Forelimb muscle (tissue), 1 donor: ENCODE data around the gene RDH8. TPM values are rescaled to one million over a fixed set of nuclear protein-coding genes. Genes with fewer than 3 reads are reported as not detected.

Experiments used
- DNase-seq: peaks from one replicate; pipeline ENCODE4 v3.0.0-alpha.2; 2013; ENCODE audit warnings: low read depth
- polyA plus RNA-seq: library from polyadenylated mRNA; unstranded; fragments of 120-200 nt; gene quantifications from one replicate; pipeline ENCODE4 v1.2.1, GENCODE V29; 2013; ENCODE audit not compliant: insufficient read length

Gene RDH8
- polyA plus RNA-seq, 1 donor: not detected

GRCh38 chr19:10036601-10037071 is 23.4 kb downstream of the RDH8 start:
- no peak for DNase-seq

DNA sequence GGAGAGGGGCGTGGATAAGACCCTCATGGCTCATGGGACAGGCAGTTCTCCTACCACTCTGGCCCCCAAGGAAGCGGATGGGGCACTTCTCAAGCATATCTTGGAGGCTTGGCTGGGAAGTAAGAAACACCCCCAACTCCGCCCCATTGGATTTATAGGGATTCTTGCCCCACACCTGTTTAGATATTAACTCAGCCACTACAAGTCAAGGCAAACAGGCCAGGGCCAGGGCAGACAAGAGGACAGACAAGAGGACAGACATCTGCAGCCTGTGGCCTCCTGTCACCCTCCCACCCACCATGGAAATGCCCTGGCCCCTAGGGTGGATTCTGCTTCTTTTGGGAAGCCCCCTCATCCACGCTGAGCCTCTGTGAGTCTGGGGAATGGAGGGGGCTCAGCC is 24.1 kb downstream of the RDH8 start:
- DNase-seq: no peak

DNA sequence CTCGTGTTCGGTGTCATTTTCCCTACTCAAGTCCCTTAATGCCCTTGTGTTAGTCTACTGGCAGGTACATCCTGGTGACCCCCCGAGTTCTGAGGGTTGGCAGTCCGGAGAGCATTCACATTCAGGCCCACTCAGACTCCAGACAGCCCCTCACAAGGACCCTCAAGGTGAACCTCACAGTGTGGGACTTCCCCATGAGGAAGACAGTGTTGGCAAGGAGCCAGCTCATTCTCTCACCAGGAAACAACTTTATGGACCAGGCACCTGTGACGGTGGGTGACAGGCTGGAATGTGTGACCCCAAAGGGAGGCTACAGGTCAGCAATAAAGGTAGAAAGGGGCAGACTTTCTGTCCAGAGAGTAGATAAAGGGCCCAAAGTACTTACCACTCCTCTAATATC is 24.5 kb downstream of the RDH8 start:
- DNase-seq: no peak

DNA sequence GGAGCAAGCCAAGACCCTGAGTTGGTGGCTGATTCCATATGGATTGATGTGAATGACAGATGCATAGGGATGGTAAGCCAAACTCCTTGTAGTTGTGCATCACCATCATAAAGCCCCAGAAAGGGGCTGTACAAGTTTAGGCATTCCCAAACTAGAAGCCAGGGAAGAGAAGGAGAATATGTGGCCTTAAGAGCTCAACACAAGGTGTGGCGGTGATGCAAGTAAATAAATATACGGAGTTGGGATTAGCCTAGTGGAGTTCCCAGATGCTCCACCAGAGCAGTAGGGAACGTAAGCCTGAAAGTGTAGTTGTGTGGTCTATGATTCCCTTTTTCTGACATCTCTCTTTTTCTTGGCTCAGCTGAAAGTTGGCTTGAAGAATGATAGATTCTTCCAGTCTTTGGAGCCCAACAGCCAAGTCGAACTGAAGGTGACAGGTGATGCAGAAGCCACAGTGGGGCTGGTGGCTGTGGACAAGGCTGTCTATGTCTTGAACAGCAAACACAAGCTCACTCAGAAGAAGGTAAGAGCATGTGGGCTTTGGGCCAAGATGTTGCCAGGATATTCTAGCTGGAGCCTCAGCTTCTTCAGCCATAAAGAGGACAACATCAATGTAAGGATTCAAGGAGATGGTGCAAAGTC is 30.1 kb downstream of the RDH8 start:
- no peak for DNase-seq

DNA sequence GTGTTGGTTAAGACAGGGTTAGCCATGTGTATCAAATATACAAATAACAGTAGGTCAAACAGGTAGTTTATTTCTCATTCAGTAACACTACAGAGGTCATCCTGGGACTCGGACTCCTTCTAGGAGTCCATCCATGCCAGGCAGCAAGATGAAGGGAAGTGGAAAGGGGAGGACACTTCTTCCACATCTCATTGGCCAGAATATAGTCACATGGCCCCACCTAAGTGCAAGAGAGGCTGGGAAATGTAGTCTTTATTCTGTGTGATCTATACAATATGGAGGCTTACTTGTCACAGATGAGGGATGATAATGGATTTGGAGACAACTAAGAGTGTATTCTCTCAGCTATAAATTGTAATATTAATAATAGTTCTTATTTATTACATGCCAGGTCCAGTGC is 31.1 kb downstream of the RDH8 start:
- no peak for DNase-seq

GRCh38 chr19:10045371-10045770 is 32.1 kb downstream of the RDH8 start:
- no peak for DNase-seq

DNA sequence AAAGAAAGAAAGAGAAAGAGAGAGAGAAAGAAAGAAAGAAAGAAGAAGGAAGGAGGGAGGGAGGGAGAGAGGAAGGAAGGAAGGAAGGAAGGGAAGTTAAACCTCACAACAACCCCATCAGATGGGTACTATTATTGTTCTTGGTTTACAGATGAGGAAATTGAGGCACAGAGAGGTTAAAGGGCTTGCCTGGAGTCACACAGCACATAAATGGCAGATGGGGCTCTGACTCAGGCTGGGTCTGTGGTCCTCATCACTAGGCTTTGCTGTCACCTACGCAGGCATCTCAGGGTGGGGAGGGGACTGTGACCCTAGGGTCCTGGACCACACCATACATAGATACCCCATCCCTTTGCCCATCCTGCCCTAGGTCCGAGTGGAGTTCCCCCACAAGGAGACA is 36.3 kb downstream of the RDH8 start:
- no peak for DNase-seq

DNA sequence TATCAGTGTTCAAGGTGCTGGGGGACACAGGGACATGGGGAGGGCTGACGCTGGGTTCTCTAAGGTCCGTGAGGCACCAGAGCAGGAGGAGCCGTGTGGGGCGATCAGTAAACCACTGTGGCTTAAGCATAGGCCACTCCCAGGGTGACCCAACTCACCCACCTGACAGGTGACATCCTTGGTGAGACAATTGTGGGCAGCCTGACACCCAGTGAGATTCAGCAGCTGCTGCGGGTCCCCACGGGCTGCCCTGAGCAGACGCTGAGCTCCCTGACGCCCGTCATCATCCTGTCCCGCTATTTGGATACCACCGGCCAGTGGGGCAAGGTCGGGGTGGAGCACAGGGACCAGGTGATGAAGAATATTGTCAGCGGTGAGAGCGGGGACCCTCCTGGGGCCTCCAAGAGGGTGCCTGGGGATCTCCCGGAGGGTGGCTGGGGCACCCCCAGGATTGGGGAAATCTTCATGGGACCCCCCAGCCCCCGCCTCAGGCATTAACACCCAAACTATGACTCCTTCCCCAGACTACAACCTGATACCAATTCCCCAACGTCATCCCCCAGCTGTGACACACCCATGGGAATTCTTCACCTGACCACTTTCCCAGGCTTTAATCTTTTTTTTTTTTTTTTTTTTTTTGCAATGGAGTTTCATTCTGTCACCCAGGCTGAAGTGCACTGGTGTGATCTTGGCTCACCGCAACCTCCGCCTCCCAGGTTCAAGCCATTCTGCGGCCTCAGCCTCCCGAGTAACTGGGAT is 39.5 kb downstream of the RDH8 start:
- no peak for DNase-seq

DNA sequence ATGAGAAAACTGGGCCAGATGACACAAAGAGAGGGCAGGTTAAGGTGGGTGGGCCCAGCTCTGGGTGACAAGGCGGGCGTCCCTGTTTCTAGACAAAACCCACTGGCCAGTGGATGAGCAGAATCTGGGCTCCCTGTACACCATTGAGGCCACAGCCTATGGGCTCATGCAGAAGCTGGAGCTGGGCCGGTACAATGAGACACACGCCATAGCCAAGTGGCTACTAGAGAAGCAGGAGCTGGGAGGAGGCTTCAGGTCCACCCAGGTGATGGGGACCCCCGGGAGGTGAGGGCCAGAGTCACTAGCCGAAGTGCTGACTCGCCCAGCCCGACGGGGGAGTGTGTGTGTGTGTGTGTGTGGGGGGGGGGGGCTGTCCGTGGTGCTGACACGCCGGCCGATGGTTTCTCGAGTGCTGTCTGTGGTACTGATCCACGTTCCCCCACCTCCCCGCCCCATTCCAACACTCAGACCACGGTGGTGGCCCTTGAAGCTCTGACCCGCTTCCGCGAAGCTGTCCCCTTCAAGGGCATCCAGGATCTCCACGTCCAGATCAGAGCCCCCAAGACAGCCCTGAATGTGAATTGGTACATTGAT is 48.5 kb downstream of the RDH8 start:
- DNase-seq: no peak

- DNase-seq: no peak
Measured at GRCh38 chr19:10068205-10068604, 54.9 kb downstream of the RDH8 start.

- DNase-seq: no peak
Measured at GRCh38 chr19:10069046-10069445, 55.8 kb downstream of the RDH8 start.

DNA sequence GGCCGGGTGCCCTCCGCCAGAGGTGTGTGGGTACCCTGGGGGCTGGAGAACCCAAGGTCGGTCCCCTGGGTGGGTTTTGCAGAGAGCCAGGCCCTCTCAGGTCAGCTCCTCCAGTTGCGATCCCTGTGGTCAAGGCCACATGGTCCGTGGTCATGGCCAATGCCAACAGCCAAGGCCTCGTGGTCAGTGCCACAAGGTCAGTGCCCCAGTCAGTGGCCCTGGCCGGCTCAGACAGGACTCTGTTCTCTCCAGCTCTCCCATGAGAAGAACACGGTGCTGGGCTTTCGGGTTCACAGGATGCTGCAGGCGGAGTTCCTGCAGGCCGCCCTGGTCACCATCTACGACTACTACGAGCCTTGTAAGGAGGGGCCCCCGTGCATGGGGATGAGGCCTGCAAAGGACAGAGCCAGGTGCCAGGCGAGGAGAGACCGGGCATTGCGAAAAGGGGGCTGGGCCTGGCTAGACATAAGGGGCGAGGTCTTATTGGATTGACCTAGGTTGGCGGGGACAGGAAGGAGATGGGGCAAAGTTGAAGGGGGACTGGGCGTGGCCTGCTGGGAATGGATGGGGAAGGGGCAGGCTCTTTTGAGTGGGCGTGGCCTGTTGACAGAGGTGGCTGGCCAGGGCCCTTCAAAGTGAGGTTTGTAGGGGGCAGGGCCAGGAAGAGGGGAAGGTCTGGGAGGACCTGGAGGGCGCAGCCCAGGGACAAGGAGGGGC is 57.6 kb downstream of the RDH8 start:
- no peak for DNase-seq

Other genes with a start within 250 kb of the RDH8 start
- gene ZNF846, start 244.7 kb upstream of the RDH8 start, polyA plus RNA-seq: 11.8 TPM
- gene FBXL12, start 194.4 kb upstream of the RDH8 start, polyA plus RNA-seq: 27.2 TPM
- gene UBL5, start 185.6 kb upstream of the RDH8 start, polyA plus RNA-seq: 164 TPM
- 71.0 TPM for gene PIN1, start 178.2 kb upstream of the RDH8 start, polyA plus RNA-seq
- 29.8 TPM for gene OLFM2, start 77.0 kb upstream of the RDH8 start, polyA plus RNA-seq
- gene COL5A3, start 3.0 kb upstream of the RDH8 start, polyA plus RNA-seq: 67.4 TPM
- gene SHFL, start 72.8 kb downstream of the RDH8 start, polyA plus RNA-seq: 9.8 TPM
- gene ANGPTL6, start 89.2 kb downstream of the RDH8 start, polyA plus RNA-seq: 3.9 TPM
- gene PPAN, start 92.9 kb downstream of the RDH8 start, polyA plus RNA-seq: 28.5 TPM
- 13.6 TPM for gene P2RY11, start 98.2 kb downstream of the RDH8 start, polyA plus RNA-seq
- 267 TPM for gene EIF3G, start 106.4 kb downstream of the RDH8 start, polyA plus RNA-seq
- 61.4 TPM for gene DNMT1, start 181.5 kb downstream of the RDH8 start, polyA plus RNA-seq
- 12.0 TPM for gene S1PR2, start 217.8 kb downstream of the RDH8 start, polyA plus RNA-seq
- 32.0 TPM for gene MRPL4, start 238.7 kb downstream of the RDH8 start, polyA plus RNA-seq